SK-MEL-5 (cell line): ENCODE results near the gene ITGB1. TPM values are rescaled to one million over a fixed set of nuclear protein-coding genes. Genes with fewer than 3 reads are reported as not detected.
A peak's percentile ranks its signal among the peaks of the same experiment; 100 is the strongest.
"Not testable (repeated sequence)": the region's sequence is repeated elsewhere in the genome, so short reads cannot be mapped to it uniquely, and the experiment has no call there.

ENCODE experiments used
- DNase-seq: peaks from one replicate; pipeline ENCODE4 v3.0.0-alpha.2; 2016; ENCODE audit warnings: low read depth, low spot score
- in situ Hi-C: cut with HindIII; loops from 2 replicates; pipeline ENCODE4 v1.10.0; 2016; ENCODE audit warnings: low sequenced_read_pairs, high pct_unique_total_duplicates, low pct_unique_long_range_greater_than_20kb
- total RNA-seq: library from RNA; depleted of rRNA; stranded (reverse); fragments of >200 nt; shearing (Covaris generic); gene quantifications from 2 replicates; pipeline ENCODE4 v1.2.3, GENCODE V29; 2014

Gene ITGB1
- total RNA-seq, 1 experiment from 2014 or later, result 402 TPM

DNA sequence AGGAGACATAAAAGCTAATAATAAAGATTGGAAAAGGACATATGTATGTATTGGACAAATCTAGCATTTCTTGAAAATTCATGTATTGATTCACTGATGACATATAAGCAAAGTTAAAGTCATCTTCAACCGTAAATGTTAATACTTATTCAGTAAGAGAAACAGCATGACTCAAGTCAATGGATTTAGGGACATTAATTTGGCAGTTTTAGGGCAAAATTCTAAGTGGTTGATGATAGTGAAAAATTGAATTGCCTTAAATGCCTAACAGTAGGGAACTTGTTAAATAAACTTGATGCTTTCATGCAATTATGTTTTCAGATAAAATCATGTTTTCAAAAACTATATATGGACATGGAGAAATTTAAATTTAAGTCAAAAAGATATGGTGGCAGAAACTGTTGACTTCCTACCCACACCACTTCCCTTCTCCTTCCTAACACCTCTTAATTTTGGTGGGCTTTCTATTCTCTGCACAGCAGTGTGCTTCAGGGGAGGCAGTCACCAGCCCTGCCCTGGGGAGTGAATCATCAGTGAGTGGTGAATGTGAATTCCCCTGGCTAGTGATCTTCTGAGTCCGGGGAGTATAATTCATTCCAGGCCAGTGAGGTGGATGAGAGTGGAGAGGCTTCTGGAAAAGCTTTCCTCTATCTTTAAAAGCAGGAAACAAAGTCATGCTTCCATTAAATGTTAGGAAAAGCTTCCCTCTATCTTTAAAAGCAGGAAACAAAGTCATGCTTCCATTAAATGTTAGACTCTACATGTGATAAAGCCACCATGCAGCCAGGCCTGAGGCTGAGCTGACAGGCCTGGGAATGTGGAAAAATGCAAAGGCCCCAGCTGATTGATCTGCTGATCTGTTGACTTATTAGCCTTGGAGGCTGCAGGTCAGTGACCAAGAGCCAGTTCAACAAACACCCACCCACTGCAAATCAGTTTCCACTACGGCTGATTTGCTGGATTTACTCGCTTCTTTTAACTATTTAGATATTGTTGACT is 25.2 kb upstream of the ITGB1 start:
- in situ Hi-C loops, result no loop called here
- peak; percentile 66 for DNase-seq

DNA sequence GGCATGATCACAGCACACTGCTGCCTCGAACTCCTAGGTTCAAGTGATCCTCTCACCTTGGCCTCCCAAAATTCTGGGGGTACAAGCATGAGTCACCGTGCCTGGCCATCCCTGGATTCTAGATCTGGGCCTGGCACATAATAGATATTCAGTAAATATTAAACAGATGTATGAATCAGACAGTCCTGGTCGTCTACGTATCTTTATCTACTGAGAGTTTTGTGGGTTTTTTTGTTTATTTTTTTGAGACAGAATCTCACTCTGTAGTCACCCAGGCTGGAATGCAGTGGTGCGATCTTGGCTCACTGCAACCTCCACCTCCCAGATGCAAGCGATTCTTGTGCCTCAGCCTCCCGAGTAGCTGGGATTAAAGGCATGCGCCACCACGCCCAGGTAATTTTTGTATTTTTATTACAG is 24.3 kb upstream of the ITGB1 start:
- DNase-seq, result no peak

DNA sequence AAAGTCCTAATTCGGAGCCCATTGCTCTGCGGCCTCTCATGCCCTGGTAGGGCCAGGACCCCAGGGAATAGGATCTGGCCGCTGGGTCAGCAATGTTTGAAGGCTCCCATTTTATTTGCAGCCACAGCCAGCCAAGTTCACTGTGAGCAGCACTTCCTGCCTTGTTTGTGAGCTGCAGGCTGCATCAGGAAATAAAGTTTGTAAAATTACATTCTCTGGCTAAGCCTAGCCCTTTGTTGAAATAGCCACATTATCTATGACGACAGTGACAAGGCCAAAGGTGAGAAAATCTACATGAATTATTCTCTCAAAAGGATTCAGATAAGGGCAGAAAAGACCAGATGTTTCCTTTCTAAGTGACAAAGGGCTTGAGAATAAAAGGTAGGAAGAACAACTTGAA is 23.7 kb upstream of the ITGB1 start:
- peak; percentile 53 for DNase-seq
- in situ Hi-C loops, result no loop called here

More for the DNA sequence above, 24.3 kb upstream of the ITGB1 start:
- in situ Hi-C loops, result no loop called here

GRCh38 chr10:32980558-32981468 is 22.8 kb upstream of the ITGB1 start:
- in situ Hi-C loops, result no loop called here
- DNase-seq, result peak; percentile 71

DNA sequence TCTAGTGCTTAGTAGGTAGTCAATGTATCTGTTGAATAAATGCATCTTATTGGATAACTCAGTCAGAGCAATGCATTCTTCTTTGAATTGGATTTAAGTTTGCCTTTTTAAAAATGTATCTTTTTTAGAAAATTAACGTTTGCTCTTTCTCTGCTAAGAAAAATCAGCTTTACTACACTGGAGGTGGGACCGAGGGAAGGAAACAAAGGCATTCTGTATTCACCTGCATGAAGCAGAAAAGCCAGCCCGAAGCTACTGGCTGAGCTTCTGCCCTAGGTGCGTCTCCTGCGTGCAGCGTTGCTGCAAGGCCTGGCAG is 22.2 kb upstream of the ITGB1 start:
- in situ Hi-C loops, result no loop called here

DNA sequence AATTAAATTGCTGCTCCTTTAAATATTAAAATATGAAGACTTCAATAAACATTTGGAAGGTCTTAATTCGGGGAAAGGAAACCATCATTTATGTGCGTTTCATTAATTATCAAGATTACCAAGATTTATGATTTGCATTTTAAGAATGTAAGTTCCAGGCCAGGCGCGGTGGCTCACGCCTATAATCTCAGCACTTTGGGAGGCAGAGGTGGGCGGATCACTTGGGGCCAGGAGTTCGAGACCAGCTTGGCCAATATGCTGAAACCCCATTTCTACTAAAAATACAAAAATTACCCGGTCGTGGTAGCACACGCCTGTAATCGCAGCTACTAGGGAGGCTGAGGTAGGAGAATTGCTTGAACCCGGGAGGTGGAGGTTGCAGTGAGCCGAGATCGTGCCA is 21.7 kb upstream of the ITGB1 start:
- in situ Hi-C loops, DNase-seq: not testable (repeated sequence)

More for the DNA sequence above, 22.2 kb upstream of the ITGB1 start:
- no peak for DNase-seq

DNA sequence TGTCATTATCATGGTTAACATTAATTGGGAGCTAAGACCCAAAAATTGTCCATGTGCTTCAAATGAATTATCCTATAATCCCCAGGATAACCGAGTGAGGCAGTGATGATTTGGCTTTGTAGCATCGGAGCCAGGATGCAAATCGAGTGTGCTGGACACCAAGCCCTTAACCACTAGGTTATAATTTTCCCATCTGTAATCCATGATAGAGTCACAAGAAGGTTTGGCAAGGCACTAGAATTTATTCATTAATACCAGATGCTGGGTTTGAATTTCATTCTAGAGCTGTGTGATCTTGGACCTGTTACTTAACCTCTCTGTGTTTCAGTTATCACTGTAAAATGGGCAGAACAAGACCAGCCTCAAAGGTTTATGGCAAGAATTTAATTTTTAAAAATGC is 21.0 kb upstream of the ITGB1 start:
- DNase-seq, result no peak
- in situ Hi-C loops, result no loop called here

GRCh38 chr10:32977846-32978809 is 20.1 kb upstream of the ITGB1 start:
- in situ Hi-C loops, DNase-seq: not testable (repeated sequence)

- in situ Hi-C loops, result no loop called here
- no peak for DNase-seq
These were observed 18.3 kb upstream of the ITGB1 start for GRCh38 chr10:32976338-32976737.

- DNase-seq, result no peak
- in situ Hi-C loops, result no loop called here
These were observed 14.9 kb upstream of the ITGB1 start for GRCh38 chr10:32972929-32973328.

DNA sequence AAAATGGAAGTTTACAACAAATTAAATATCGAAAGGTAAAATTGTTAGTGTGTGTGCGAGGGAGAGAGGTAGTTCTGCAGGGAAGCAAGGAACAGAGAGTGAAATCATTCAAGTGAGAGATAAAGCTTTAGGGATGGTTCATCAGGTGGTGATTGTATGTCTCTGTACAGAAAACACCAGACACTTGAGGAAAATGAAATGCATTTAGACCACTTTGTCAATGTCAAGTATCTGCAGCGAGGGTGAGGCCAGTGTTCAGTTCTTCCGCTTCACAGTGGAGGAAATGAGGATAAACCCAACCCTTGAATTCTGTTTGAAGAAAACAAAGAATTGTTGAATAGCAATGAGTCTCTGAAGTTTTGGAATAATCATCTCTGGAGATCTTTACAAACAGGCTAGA is 14.4 kb upstream of the ITGB1 start:
- in situ Hi-C loops, result no loop called here

GRCh38 chr10:32971536-32972091 is 13.6 kb upstream of the ITGB1 start:
- in situ Hi-C loops, result no loop called here

More for the DNA sequence above, 14.4 kb upstream of the ITGB1 start:
- no peak for DNase-seq

GRCh38 chr10:32970910-32971309 is 12.9 kb upstream of the ITGB1 start:
- in situ Hi-C loops, result no loop called here
- DNase-seq, result no peak

More at GRCh38 chr10:32971536-32972091, 13.6 kb upstream of the ITGB1 start:
- no peak for DNase-seq

GRCh38 chr10:32964270-32964669 is 6.2 kb upstream of the ITGB1 start:
- in situ Hi-C loops, result no loop called here
- no peak for DNase-seq

GRCh38 chr10:32963096-32963495 is 5.1 kb upstream of the ITGB1 start:
- no peak for DNase-seq
- in situ Hi-C loops, result no loop called here

DNA sequence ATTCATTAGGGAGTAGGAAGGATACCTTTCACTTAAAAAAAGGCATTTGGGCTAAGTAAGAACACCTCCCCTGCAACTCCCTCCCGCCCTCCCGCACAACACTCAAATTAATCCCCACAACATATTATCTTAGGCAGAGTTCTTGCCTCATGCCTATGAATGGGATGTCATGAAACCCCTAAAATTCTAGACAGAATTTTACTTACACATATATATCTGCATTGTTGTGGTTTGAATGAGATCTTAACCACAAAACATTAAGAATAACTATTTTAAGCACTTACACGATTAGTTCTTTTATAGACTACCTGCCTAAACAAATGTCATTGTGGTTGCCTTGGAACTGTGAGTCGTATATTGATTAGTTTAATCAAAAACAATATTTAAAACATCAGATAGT is 4.5 kb upstream of the ITGB1 start:
- DNase-seq, result no peak
- in situ Hi-C loops, result no loop called here

DNA sequence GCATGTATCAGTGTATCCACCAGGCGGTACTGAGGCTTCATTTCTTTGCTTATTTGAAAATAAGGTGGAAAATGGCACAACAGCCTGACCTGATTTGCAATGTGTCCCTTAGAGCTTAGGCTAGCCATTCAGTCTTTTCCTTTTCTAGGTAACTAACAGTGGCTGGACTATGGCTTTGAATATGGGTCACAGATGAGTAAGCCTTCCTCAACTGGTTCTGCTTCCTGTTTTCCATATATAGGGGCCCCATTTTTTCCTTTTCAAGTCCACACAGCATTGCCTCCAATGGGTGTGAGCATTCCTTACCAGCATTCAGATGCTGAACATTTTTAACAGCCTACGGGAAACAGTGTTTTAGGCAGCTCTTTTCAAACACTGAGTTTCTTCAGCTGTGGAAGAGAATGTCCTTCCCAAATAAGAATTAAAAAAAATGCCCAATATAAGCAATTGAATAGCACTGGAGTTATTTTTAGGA is 3.9 kb upstream of the ITGB1 start:
- in situ Hi-C loops, result no loop called here
- no peak for DNase-seq
